Measurements from ENCODE around the gene BCL2L12.

The BCL2L12 gene

DNA sequence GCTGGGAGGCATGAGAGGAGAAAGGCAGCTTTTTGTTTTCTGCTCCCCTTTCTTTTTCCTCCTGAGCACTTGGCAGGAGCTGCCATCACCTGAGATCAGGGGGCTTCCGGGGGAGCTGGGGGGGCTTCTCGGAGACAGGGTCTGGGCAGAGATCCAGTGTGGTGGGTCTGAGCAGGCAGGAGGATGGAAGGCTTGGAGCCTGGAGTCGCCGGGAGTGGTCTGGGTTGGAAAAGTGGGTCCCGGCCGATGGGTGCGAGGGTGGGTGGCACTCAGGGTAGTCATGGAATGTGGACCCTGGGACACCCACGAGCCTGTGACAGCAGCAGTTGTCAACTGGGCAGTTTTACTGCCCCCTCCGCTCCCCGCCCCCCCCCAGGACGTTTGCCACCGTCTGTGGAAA is 21.4 kb downstream of the BCL2L12 start:
- no peak for DNase-seq

- DNase-seq: no peak
Measured at GRCh38 chr19:49687566-49688316, 22.0 kb downstream of the BCL2L12 start.

DNA sequence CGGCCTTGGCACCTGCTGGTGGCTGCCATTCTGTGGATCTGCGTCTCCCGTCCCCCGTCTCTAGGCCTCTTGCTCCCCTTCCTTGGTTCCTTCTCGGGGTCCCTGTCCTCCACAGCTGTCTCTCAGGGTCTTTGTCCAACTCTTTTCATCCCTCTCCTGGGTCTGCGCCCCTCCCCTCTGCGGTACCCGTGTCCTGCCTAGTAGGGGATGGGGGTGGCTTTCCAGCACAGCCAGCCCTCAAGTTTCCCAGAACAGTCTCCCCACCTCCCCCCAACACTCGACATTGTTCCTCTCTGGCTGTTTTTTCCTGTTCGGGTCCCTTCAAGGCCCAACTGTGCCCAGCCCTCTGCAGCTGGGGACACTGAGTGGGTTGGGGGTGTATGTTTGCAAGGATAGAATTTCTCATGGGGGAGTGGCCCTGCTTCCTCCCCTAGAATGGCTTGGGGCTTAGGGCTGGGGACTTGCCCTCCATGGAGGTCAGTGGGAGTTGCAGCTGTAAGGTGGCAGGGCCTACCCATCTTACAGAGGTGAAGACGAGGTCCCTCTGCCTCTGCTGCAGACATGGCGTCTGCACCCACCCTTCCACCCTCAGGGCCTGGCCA is 22.9 kb downstream of the BCL2L12 start:
- no peak for DNase-seq

- DNase-seq: no peak
Measured at GRCh38 chr19:49689133-49690078, 23.7 kb downstream of the BCL2L12 start, which contains the start of gene ADM5. TSS of gene ADM5 (plus strand) at chr19:49689594. CDS start at chr19:49689838, 244 bp downstream.

DNA sequence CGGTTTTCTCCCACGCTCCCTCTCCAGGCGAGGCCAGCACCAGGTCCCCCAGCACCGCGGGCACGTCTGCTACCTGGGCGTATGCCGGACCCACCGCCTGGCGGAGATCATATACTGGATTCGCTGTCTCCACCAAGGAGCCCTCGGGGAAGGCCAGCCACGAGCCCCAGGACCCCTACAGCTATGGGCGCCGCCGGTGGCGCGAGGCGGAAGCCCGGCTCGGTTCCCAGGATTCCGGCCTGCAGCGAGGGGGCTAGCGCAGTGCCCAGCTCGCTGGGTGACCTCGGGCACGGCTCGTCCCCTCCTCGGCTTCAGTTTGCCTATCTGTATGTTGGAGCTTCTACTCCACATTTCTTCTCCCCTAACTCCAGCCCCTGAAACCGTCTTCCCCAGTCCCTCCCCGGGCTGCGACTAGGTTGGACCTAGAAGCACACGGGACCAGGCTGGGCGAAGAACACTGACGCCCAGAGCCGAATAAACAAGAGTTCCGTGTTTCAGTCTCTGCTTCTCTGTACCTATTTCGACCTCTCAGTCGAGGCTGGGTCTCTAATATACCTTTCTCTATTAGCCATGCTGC is 24.4 kb downstream of the BCL2L12 start:
- DNase-seq: no peak

DNA sequence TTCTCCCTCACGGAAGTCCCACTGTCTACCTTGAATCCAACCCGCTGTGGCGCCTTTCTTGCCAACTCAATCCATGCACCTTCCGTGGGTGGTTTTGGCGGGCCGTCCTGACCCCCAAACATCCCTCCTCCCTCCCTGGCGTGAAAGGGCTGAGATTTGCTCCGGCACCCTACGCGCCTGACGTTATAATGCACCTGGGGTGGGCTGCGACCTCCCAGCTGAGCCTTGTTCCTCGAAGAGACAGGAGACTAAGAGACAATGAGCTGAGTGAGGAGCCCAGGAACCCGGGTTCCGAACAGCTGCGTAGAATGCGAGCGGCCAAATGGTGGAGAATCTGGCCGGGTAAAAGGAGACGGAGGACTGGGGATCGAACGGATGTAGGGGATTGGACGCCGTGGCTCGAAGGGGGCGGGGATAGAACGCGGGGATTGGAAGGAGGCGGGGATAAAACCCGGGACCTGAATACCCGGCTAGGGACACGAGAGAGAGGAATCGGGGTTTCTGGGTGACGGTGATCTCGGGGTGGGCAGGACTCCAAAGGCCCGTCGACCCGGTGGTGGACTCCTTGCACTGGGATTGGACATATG is 25.0 kb downstream of the BCL2L12 start, which contains the start of gene CPT1C:
CPT1C (plus strand) TSS at position 461 of the 587 bp plus-strand sequence. CDS start 1,137 bp downstream, outside the sequence.
- no peak for DNase-seq

GRCh38 chr19:49691243-49692146 is 25.8 kb downstream of the BCL2L12 start:
- DNase-seq: no peak

DNA sequence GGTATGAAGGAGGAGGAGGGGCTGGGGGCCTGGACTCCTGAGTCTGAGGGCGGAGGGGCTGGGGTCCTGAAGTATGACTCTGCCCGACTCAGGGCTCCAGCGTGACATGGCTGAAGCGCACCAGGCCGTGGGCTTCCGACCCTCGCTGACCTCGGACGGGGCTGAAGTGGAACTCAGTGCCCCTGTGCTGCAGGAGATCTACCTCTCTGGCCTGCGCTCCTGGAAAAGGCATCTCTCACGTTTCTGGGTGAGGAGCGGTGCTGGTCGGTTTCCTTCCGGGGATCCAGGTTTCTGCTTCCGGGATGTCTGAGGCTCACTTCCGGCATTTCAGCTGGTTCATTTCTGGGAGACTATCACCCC is 26.4 kb downstream of the BCL2L12 start:
- DNase-seq: no peak

DNA sequence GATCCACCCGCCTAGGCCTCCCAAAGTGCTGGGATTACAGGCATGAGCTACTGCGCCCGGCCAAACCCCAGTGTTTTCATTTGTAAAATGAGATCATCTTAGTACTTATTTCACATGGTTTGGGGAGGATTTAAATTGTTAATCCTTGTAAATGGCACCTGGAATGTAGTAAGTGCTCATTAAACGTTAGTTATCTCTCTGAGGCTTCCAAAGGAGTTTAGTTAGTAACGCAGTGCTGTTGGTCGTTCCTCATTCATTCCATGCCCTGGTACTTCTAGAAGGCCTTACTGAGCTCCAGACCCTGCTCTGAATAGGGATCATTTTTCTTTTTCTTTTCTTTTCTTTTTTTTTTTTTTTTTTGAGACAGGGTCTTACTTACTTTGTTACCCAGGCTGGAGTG is 30.4 kb downstream of the BCL2L12 start:
- no peak for DNase-seq

DNA sequence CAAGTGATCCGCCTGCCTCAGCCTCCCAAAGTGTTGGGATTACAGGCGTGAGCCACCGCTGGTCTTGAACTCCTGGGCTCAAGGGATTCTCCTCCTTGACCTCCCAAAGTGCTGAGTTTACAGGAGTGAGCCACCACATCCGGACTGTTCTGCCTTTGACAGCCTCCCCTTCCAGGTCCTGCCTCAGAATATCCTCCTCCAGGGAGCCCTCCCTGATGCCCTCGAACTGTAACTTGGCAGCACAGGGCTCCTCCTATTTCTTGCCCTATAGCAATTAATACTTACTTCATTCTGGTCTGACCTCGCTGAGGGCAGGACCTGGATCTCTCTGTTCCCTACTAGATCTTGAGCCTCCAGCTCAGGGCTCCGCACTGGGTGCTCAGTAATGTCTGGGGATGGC is 31.1 kb downstream of the BCL2L12 start:
- DNase-seq: no peak

GRCh38 chr19:49699364-49699763 is 33.6 kb downstream of the BCL2L12 start:
- DNase-seq: no peak

GRCh38 chr19:49700563-49700962 is 34.8 kb downstream of the BCL2L12 start:
- DNase-seq: no peak

- no peak for DNase-seq
Measured at GRCh38 chr19:49701271-49701786, 35.6 kb downstream of the BCL2L12 start.

DNA sequence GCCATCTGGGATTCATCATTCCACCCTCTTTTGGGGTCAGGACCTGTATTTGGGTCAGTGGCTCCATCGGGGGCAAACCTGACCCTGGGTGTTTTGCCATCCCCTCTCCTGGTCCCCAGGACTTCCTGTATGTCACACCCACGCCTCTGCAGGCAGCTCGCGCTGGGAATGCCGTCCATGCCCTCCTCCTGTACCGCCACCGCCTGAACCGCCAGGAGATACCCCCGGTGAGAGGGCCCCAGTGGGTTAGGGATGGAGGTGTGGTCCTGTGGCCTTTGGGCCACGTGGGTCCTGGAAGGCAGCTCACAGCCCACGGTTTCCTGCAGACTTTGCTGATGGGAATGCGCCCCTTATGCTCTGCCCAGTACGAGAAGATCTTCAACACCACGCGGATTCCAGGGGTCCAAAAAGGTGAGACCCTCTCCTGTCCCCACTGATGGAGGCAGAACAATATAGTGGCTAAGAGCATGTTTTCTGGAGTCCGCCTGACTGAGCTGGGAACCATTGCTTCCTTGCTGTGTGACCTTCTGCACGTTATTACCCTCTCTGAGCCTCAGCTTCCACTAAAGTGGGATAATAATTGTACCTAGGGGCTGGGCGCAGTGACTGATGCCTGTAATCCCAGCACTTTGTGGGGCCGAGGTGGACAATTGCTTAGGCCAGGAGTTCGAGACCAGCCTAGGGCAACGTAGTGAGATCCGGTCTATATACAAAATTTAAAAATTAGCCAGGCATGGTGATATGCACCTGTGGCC is 39.3 kb downstream of the BCL2L12 start:
- DNase-seq: no peak

DNA sequence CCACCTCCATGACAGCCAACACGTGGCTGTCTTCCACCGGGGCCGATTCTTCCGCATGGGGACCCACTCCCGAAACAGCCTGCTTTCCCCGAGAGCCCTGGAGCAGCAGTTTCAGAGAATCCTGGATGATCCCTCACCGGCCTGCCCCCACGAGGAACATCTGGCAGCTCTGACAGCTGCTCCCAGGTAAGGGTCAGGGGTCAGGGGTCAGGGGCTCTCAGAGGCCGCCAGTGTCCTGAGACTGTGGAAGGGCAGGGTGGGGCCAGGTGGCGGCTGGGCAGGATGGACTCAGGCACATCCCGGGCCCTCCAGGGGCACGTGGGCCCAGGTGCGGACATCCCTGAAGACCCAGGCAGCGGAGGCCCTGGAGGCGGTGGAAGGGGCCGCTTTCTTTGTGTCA is 40.2 kb downstream of the BCL2L12 start:
- DNase-seq: no peak

- no peak for DNase-seq
Measured at GRCh38 chr19:49710372-49710951, 44.7 kb downstream of the BCL2L12 start.

DNA sequence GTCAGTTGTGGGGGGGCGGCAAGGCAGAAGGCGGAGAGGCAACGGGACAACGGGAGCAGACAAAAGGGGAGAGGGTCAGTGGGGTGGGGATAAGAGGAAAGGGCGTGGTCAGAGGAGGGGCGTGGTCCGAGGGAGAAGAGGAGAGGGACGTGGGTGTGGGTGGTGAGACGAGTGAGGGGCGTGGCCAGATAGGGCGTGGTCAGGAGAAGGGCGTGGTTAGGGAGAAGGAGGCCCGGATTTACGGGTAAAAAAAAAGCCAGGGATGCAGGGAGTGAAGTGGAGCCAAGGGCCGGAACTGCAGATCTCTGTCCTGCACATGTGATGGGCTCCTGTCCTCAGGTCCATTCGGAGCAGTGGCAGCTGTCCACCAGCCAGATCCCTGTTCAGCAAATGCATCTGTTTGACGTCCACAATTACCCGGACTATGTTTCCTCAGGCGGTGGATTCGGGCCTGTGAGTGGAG is 46.7 kb downstream of the BCL2L12 start:
- peak; percentile 72 for DNase-seq

- DNase-seq: no peak
Measured at GRCh38 chr19:49713236-49713845, 47.6 kb downstream of the BCL2L12 start.

DNA sequence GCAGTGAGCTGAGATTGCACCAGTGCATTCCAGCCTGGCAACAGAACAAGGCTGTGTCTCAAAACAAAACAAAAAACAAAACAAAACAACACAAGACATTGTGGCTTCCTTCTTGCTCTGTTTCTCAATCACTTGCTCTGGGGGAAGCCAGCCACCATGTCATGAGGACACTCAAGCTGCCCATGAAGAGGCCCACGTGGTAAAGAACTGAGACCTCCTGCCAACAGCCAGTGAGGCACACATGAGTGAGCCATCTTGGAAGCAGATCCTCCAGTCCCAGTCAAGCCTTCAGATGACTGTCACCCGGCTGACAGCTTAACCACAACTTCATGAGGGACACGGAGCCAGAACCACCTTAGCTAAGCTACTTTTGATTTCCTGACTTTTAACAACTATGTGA is 50.4 kb downstream of the BCL2L12 start:
- no peak for DNase-seq

DNA sequence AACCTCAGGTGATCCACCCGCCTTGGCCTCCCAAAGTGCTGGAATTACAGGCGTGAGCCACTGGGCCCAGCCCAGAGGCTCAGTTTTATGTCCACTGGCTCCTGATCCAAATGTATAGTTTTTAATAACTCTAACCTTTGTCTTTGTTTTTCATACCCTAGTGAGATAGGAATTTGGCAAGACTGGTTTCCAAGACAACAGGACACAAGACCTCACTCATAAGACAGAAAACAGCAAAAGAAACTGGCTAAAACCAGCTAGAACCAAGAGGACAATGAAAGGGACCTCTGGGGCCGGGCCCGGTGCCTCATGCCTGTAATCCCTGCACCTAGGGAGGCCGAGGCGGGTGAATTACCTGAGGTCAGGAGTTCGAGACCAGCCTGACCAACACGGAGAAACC is 52.8 kb downstream of the BCL2L12 start:
- no peak for DNase-seq
